ENCODE data around the gene ABCE1.
"Not testable (repeated sequence)": the region's sequence is repeated elsewhere in the genome, so short reads cannot be mapped to it uniquely, and the experiment has no call there.

The ABCE1 gene

DNA sequence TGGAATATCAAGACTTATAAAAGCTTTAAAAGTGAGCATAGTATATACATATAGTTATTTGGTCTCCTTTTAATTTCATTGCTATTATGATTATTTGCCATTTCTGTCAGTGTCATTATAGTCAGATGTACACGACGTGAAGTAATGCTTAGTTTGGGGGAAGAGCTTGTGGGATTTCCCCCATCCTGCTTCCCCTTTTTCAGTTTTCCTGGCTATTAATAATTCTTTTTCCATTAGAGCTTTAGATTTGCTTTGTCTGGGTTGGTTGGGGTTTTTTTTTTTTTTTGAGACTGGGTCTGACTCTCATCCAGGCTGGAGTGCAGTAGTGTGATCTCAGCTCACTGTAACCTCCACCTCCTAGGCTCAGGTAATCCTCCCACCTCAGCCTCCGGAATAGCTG lies 5.4 kb downstream of the ABCE1 start:
- DNase-seq (ENCODE audit: low read depth) = no peak

DNA sequence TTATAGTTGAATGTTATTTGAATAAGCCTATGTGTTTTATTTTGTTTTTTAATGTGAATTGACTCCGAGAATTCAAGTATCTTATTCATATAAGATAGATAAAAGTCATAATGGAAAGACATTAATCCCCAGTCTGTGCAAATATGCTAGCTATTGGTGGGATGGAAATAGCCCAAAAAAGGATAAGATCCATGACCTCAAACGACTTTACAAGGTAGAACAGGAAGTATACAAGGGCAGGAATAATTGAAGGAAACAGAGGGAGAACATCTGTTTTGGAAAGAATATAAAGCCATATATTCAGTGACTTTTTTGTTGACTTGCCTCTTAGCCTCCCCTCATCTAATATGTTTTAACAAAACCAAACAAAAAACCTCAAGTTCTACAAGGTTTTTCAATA lies 9.0 kb downstream of the ABCE1 start:
- DNase-seq (ENCODE audit: low read depth) = no peak

DNA sequence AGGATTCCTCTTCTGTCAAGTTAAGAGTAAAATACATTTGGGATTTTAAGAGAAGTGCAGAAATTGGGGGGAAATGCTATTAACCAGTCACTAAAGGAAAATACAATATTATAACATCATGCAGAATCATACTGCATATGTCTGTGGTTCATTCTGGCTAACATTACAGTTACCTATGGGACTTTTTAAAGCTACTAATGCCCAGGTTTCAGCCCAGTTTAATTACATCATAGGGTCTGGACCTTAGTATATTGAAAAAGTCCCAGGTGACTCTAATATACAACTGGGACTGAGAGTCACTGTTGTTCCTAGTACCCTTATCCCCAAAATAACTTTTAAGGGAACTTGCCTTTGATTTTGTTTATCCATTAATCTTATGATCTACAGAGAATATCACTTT lies 10.0 kb downstream of the ABCE1 start:
- no peak for DNase-seq (ENCODE audit: low read depth)

DNA sequence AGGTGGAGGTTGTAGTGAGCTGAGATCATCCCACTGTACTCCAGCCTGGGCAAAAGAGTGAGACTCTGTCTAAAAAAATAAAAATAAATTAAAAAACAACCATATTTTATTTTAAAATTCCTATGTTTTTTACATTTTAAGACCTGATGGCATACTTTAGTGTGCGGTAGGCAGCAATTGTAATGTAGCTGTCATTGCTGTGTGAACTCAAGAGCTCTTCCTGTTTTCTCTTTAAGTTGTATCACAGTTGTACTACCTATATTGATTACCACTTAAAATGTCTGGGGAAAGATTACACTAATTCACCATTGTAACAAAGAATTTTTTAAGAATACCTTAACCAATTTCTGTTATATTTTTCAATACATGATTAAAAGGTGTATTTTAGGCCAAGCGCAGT lies 27.3 kb downstream of the ABCE1 start:
- DNase-seq (ENCODE audit: low read depth) = no peak

DNA sequence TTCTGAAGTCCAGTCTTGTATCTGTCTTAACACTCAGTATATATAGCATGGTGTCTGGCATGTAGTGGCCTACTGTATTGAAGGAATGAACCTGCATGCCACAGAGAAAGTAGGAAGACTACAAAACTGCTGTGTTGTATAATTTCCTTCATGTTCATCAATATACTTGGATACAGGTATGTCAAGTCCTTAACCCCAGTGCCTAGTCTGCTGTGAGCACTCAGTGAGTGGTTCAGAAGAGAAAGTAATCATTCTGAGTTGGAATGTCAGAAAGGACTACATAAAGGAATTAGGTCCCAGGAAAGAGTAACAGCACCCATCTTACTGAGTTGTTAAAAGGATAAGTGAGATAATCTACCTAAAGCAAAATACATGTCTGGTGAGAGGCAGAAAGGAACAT lies 32.0 kb downstream of the ABCE1 start:
- DNase-seq (ENCODE audit: low read depth) = no peak

DNA sequence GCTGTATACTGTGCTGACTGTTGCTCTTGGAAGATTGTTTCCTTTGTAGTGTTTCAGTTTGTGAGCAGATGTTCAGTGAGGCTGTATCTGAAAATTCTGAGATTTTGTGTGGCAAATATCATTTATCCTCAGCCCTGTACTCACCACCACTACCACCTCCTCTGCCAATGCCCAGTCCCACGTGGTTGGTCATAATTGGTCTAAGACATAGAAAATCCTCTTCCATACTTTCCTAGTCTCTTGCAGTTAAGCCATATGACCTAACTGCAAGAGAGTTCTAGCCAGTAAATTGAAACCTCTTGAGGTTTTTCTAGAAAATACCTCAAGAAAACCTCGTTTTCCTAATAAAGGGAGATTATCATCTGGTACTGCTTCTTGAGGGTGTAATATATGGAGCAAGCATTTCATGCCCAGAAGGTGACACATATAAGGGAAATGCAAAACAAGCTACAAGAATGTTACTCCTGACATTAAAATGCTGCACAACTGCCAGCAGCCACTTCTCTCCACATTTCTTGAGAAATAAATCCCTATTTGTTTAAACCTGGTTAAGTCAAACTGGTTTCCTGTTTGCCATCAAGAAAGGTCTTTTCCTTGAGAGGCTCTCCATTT lies 32.8 kb downstream of the ABCE1 start:
- peak; percentile 74 for DNase-seq (ENCODE audit: low read depth)

DNA sequence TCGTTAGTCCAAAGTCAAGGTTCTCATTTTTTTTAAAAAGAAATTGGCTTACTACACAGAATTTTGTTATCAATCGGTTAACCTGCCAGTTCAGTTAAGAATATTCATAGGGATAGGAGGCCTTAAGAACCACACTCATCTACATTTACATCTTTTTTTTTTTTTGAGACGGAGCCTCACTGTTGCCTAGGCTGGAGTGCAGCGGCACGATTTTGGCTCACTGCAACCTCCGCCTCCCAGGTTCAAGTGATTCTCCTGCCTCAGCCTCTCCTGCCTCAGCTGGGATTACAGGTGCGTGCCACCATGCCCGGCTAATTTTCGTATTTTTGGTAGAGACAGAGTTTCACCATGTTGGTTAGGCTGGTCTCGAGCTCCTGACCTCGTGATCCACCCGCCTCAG lies 33.7 kb downstream of the ABCE1 start:
- no peak for DNase-seq (ENCODE audit: low read depth)

DNA sequence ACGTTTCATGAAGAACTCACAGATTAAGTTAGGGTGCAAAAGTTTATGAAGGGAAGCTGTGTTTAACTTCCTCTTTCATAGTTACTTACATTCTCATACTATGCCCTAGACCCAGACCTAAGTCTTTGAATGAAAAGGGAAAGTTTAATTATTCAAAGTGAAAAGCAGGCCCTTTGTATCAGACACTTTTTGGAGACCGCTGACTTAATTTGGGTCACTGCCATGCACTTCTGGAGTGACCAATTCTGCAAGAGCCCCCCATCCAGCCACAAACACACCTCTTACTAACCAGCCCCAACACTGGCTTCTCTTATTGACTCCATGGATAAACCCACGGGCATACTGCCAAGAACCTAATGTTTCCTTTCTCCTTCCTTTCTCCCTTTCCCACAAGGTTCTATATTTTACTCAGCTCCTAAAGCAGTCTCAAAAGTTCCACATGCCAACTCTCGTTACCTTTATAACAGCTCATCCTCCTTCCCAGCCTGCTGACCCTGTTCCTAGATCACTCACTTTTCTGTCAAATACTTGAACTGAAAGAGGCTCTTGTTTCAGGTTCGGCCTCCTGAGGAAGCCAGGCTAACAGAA lies 34.5 kb downstream of the ABCE1 start:
- no peak for DNase-seq (ENCODE audit: low read depth)

DNA sequence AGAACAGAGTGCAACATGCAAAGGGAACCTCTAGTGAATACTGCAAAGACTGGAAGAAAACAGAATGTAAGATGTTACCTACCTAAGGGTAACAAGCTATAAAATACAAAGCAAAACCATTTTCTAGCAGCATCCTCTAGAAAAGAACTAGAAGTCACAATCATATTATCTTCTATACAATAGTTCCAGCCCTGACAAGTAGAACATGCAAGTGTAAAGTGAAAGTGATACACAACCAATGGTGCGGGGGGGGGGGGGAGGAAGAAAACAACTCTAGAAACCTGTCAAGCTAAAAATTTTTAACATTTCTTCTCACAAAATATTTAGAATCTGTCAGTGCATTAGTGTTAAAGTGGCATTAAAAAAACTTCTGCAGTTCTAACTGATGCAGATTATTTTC lies 38.1 kb downstream of the ABCE1 start:
- not testable (repeated sequence) for DNase-seq (ENCODE audit: low read depth)

DNA sequence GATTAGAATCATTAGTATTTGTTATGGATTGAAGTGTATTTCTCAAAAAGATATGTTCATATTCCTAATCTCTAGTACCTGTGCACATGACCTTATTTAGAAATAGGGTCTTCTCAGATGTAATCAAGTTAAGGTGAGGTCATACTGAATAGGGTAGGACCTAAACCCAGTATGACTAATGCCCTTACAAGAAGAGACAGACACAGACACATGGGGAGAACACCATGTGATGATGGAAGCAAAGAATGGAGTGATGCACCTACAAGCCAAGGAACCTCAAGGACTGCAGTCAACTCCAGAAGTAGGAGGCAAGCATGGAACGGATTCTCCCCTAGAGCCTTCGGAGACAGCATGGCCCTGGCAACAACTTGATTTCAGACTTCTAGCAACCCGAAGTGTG lies 50.9 kb downstream of the ABCE1 start:
- no peak for DNase-seq (ENCODE audit: low read depth)

DNA sequence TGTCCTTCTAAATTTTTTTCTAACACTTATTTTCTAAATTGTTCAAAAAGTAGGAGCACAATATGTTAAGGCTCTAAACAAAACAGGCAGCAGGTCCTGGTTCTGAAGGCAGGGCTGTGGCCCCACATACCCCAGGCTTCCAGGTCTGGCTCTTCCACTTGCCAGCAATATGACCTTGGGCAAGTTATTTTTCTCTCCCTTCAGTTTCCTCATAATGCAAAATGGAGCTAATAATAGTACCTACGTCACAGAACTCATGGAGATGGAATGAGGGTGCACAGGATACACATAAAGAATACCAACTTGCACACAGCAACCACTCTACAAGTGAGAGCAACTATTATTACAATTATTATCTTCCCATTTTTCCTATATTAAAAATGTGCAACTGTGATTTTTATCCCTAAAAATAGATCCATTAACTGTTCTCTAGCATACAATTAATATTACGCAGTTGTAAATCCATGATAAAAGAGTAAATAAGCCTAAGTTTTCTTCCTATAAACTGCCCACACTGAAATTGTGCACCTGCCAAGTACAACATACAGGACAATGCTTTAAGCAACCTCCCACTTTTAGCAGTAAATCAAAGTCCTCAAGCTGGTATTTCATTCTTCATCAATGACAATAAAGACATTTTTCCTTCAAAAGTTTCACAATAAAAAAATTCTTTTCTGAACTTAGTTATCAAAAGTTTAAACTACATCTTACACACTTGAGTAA lies 55.2 kb downstream of the ABCE1 start:
- DNase-seq (ENCODE audit: low read depth) = no peak

DNA sequence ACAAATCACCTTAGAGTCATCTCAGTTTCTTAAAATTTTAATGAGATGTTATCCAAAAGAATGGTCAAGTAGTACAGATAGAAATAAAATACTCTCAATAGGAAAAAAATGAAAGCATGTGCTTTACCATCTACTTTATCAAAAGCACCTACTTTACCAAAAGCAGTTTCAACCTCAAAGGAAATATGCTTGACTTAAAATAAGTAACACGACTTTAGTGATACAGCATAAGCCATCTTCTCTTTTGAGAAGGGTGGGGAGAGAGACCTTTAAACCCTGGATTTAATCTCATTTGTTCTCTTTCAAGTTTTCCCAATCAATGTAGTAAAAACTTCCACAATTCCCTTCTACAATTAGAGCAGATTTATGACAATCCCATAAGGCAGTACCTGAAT lies 55.8 kb downstream of the ABCE1 start:
- no peak for DNase-seq (ENCODE audit: low read depth)

DNA sequence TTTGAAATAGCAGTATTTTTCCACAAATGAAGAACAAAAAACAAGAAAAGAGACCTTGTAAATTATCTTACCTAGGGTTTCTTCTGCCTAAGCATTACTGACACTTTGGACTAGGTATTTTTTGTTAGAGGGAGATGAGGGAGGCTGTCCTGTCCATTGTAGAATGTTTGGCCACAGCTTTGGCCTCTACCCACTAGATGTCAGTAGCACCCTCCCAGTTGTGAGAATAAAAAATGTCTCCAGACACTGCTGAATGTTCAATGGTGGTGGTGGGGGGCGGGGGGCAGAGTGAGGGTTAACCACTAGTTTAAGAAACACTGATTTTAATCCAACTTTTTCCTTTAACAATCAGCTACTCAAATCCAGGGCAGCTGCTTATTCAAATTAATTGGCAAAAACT lies 56.5 kb downstream of the ABCE1 start:
- no peak for DNase-seq (ENCODE audit: low read depth)

DNA sequence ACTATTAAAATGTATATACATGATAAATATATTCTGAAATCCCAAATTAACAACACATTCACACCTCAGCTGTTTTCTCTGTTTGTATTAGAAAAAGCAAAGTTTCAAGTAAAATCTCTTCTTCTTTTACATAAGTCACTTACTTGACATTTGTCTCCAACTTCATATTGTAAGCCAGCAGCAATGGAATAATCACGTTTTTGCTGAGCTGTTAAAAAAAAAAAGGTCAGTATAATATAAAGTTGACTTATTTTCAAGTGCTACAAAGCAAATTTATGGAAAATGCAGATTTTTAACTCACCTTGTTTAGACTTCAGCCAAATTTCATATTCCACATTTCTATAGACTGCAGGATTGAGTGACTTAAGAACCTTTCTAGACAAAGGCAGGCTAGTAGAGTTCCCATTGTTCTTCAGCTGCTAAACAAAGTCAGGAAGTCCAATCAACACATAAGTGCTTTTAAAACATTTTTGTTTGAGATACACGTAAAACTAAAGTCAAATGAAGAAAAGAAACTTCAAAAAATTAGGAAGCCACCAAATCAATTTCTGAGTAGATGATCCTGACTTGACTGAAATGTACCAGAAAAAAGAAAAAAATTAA lies 57.3 kb downstream of the ABCE1 start:
- no peak for DNase-seq (ENCODE audit: low read depth)

DNA sequence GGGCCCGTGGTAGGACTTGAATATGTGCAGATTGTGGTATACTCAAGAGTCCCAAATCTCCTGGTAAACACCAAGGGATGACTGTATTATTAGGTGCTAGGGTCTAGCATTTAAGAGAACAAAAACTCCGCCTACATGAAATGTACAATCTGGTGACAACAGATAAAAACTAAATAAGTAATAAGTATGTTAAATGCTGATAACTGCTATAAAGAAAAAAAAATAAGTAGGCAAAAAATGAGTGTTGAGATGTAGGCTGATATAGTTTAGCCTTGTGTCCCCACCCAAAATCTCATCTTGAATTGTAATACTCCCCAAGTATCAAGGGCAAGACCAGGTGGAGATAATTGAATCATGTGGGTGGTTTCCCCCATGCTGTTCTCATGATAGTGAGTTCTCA lies 58.9 kb downstream of the ABCE1 start:
- no peak for DNase-seq (ENCODE audit: low read depth)

DNA sequence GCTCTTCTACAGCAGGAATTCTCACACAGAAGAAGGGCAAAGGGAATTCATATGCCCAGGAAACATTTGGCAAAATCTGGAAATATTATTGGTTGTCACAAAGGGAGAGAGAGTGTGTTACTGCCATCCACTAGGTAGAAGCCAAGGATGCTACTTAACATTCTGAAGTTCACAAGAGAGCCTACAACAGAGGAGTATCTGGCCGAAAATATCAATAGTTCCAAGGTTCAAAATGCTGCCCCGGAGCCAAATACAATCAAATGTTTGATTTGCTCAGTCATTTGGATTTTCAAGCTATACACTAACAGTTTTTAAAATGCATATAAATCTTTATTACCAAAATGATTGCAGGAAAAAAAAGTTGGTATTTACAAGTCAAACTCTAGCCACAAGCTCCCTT lies 63.4 kb downstream of the ABCE1 start:
- DNase-seq (ENCODE audit: low read depth) = no peak

DNA sequence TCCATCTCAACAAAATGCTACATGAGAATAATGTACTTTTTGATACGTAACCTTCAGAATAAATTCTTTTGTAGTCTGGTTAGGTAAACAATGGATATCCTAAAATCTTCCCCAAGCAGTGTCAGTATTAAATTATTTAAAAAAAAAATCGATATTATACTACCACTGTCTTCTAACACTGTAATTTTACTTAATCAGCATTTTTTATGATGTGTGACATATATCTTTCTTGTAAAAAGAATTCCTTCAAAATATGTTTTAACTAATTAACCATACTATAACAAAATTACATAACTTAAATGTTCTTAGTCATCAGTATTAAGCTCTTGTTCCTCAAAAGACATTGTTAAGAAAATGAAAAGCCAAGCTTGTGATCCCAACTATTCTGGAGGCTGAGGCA lies 69.8 kb downstream of the ABCE1 start:
- DNase-seq (ENCODE audit: low read depth) = no peak

DNA sequence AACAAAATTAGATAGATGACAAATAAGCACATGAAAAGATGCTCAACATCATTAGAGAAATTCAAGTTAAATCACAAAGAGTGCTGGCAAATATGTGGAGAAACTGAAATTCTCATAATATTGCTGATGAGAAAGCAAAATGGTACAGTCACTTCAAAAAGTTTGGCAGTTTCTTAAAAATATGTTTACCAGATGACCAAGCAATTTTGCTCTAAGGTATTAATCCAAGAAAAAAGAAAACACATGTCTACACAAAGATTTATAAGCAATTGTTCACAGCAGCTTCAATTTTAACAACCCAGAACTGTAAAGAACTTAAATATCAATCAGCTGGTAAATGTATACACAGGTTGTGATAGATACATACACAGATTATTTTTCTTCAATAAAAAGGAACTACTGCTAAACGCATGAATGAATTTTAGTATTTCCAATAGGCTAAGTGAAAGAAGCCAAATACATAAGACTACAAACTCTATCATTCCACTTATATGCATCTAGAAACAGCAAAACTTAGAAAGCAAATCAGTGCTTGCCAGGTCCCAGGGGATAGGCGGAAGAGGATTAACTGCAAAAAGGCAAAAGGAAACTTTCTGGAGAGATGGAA lies 70.6 kb downstream of the ABCE1 start:
- DNase-seq (ENCODE audit: low read depth) = no peak

DNA sequence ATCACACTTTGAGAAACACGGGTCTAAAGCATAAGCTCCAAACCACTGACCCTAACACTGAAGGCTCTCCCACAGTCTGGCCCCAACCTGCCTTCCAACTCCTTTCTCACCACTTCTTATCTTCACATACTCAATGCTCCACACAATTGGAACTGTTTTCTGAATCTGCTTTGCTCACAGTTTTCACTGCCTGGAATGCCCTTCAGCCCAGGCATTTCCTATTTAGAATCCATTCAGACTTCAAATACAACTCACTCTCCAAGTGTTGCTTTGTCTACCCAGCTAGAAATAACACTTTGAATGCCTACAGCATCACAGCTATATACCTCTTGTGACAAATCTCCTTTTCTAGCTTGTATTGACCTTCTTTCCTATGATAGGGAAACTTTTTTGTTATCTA lies 72.1 kb downstream of the ABCE1 start:
- no peak for DNase-seq (ENCODE audit: low read depth)

DNA sequence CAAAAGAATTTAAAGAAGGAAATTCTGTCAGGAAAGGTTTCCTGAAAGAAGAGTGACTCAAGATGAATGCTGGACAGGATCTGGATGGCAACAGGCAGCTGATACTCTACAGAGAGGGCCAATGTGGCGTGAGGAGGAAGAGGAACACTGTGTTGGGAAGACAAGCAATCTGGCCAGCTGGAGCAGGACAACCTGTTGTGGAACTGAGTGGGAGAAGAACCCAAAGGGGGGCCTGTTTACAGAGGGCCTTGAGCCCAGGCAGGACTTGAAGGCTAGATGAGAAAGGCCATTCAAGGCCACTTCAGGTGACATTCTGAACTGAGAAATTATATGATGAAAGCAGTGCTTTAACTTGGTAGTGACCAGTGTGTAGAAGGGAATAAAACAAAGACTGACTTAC lies 73.8 kb downstream of the ABCE1 start:
- no peak for DNase-seq (ENCODE audit: low read depth)

DNA sequence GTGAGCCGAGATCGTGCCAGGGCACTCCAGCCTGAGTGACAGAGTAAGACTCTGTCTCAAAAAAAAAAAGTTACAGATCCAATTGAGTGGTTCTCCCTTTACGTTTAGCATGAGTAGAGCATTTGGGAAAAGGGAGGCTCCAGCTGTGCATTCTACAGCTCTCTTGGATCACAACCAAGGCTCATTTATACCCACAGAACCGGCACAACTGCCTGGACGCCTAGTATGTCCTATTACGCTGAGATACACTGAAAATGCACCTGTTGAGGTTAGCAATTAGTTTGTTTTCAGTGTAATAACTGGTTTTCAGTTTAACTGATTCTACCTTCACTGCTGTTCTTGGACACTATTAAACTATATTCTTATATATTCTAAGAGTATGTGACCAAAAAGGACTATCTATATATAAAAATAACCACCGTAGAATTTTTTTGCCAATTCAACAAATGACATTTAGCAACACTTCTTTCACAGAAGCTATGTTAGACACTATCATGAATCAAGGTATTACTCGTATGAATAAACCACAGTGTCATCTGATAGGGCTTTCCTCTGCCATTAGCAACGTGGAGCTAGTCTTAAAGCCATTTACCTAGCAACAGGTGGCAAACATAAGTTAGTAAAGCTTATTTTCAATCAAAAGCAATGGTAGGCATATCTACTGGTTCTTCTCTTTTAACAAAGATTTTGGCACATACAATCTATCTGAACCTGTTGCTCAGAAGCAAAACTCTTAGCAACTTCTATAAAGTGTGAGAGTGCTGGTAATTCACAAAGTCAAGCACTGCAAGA lies 78.7 kb downstream of the ABCE1 start:
- DNase-seq (ENCODE audit: low read depth) = no peak

DNA sequence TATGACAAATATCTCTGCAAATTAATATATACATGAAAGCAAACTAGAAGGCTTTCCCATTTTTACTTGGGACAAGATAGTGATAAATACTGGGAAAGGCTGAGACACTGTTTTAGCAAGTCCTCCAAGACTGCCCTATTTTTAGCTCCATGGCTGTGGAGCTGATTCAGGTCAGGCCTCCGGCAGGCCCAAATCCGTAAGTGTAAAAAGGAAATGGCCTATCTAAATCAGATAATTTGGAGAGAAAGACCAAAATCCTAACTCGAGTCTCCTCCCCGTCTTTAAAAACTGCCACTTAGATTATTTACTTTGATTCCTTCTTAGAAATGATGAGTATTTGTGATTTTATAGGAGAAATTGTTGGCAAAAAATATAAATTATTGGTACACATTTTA lies 79.4 kb downstream of the ABCE1 start:
- no peak for DNase-seq (ENCODE audit: low read depth)

All from non-pigmented ciliary epithelial cell (primary cell).